Kidney (tissue), 14 donors: ENCODE results near the gene BCL2L13. TPM values are rescaled to one million over a fixed set of nuclear protein-coding genes. Genes with fewer than 3 reads are reported as not detected.

Experiments used
- DNase-seq, 5 donors: peaks; one replicate each; pipeline ENCODE4 v3.0.0-alpha.2; 2013 to 2020
- FAIRE-seq: peaks from 2 replicates; lab custom pipeline; 2012; peaks lifted over from hg19 to GRCh38; lab: Jason Lieb, UNC
- H3K27ac ChIP-seq, 2 donors: one replicate each; pipeline ENCODE4 v1.7.0; 2013; ENCODE audit warnings: low read depth in 2 of 2, low read length in 2 of 2, inconsistent platforms in 1 of 2
- H3K27me3 ChIP-seq: one replicate; pipeline ENCODE4 v1.7.1; 2013; ENCODE audit warnings: low read length, inconsistent platforms; ENCODE audit not compliant: control insufficient read depth, insufficient read depth
- H3K36me3 ChIP-seq, 3 donors: one replicate each; pipeline versions ENCODE4 v1.7.0 to v1.7.1; 2013; ENCODE audit warnings: low read length in 3 of 3, control low read depth in 1 of 3, inconsistent platforms in 1 of 3; ENCODE audit not compliant: insufficient read depth in 3 of 3, control insufficient read depth in 2 of 3
- H3K4me1 ChIP-seq, 3 donors: one replicate each; pipeline versions ENCODE4 v1.7.0 to v1.7.1; 2013; ENCODE audit warnings: low read length in 3 of 3, inconsistent platforms in 1 of 3, low read depth in 1 of 3; ENCODE audit not compliant: control insufficient read depth in 2 of 3, insufficient read depth in 2 of 3
- H3K4me3 ChIP-seq, 3 donors: one replicate each; pipeline versions ENCODE4 v1.7.0 to v1.8.1; 2013; ENCODE audit warnings: low read length in 3 of 3, control low read depth in 1 of 3, inconsistent platforms in 1 of 3
- H3K9ac ChIP-seq, 3 donors: one replicate each; pipeline versions ENCODE4 v1.7.0 to v1.7.1; 2013; ENCODE audit warnings: low read length in 3 of 3, control low read depth in 1 of 3, inconsistent platforms in 1 of 3
- H3K9me3 ChIP-seq, 3 donors: one replicate each; pipeline versions ENCODE4 v1.7.0 to v1.7.1; 2013; ENCODE audit warnings: low read length in 3 of 3, control low read depth in 1 of 3, inconsistent platforms in 1 of 3; ENCODE audit not compliant: control insufficient read depth in 2 of 3, insufficient read depth in 1 of 3
- intact Hi-C: fragments of 100-400 bp; cut with DNase I; formaldehyde crosslinking; loops from one replicate; pipeline ENCODE4 v1.11.1; 2022
- polyA plus RNA-seq: library from polyadenylated mRNA; stranded (reverse); fragments of 350-450 nt; fragmentation: Illumina TruSeq; extraction: RNeasy Lipid Tissue Mini Kit (QIAGEN cat#74804); gene quantifications from one replicate; pipeline ENCODE4 v1.2.3, GENCODE V29; 2014; ENCODE audit warnings: low read depth, low replicate concordance; ENCODE audit not compliant: insufficient read depth
- total RNA-seq: library from RNA; stranded (reverse); fragmentation: NEBNext Ultra II Directional; extraction: Animal tissue kit (Norgen Biotek cat#: 25700); gene quantifications from one replicate; pipeline ENCODE4 v1.2.1, GENCODE V29; 2021
- TF ChIP-seq, protein P1 (sequence below): IDR thresholded peaks from 3 replicates; pipeline ENCODE4 v1.5.1; 2012; ENCODE audit warnings: mild to moderate bottlenecking, moderate library complexity, borderline replicate concordance; ENCODE audit not compliant: insufficient read depth; ENCODE audit errors: extremely low read depth
- donor health status: control.
- donor health status: control.
- donor health status: control.
- donor health status: control.
- donor health status: control.
- donor health status: DM: yes; HTN: yes; CAD: no.
- donor health status: Normal renal cell carcinoma (clear cell type).

The BCL2L13 gene
- total and polyA plus RNA-seq, 2 donors from 2014 or later, result 43.8 to 50.5 TPM

GRCh38 chr22:17629641-17630040 lies 8.9 kb upstream of the BCL2L13 start:
- Histone ChIP-seq H3K36me3 (no peaks in the 10 kb centered on the region), H3K4me1 (peaks cover 0 to 14% (median 2%) of the 10 kb centered on the region in 3 donors), H3K27me3 (no peaks in the 10 kb centered on the region), H3K27ac (no peak overlapping the region), H3K9ac (no peak overlapping the region), H3K9me3 (no peaks in the 10 kb centered on the region), H3K4me3 (peak overlapping the region in 1 of 3 donors; percentile 100)
- TF ChIP-seq, protein P1, sequence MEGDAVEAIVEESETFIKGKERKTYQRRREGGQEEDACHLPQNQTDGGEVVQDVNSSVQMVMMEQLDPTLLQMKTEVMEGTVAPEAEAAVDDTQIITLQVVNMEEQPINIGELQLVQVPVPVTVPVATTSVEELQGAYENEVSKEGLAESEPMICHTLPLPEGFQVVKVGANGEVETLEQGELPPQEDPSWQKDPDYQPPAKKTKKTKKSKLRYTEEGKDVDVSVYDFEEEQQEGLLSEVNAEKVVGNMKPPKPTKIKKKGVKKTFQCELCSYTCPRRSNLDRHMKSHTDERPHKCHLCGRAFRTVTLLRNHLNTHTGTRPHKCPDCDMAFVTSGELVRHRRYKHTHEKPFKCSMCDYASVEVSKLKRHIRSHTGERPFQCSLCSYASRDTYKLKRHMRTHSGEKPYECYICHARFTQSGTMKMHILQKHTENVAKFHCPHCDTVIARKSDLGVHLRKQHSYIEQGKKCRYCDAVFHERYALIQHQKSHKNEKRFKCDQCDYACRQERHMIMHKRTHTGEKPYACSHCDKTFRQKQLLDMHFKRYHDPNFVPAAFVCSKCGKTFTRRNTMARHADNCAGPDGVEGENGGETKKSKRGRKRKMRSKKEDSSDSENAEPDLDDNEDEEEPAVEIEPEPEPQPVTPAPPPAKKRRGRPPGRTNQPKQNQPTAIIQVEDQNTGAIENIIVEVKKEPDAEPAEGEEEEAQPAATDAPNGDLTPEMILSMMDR, result no peak
- peak in 1 of 5 donors; percentile 21 for DNase-seq
- intact Hi-C loops, result no loop called here
- no peak for FAIRE-seq

DNA sequence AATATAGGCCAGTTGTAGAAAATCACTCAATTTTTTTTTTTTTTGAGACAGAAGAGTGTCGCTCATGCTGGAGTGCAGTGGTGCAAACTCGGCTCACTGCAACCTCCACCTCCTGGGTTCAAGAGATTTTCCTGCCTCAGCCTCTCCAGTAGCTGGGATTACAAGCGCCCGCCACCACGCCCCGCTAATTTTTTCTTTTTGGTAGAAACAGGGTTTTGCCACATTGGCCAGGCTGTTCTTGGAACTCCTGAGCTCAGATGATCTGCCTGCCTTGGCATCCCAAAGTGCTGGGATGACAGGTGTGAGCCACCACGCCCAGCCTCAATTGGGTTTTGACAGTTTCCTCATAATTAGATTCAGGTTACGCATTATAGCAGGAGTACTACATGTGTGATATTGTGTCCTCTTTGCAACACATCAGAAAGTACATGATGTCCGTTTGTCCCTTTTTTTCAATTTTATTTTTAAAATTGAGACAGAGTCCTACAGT lies 7.4 kb upstream of the BCL2L13 start:
- no peak for FAIRE-seq

GRCh38 chr22:17633217-17633997 lies 5.2 kb upstream of the BCL2L13 start:
- no peaks in the 10 kb centered on the region for H3K27me3 ChIP-seq
- H3K9me3 ChIP-seq, result no peaks in the 10 kb centered on the region
- H3K4me3 ChIP-seq, result no peak overlapping the region
- H3K36me3 ChIP-seq, result no peaks in the 10 kb centered on the region
- peak overlapping the region; percentile 67 to 73 for H3K27ac ChIP-seq
- peak overlapping the region in 1 of 3 donors; percentile 58 for H3K9ac ChIP-seq
- DNase-seq (peak in 2 of 5 donors; percentile 15 to 21), FAIRE-seq (no peak)
- TF ChIP-seq, protein P1, result no peak
- H3K4me1 ChIP-seq, result peaks cover 0 to 14% (median 2%) of the 10 kb centered on the region in 3 donors
- intact Hi-C loops, result no loop called here

More for the DNA sequence above, 7.4 kb upstream of the BCL2L13 start:
- Histone ChIP-seq H3K4me3 (no peak overlapping the region), H3K4me1 (peaks cover 0 to 14% (median 2%) of the 10 kb centered on the region in 3 donors), H3K27me3 (no peaks in the 10 kb centered on the region), H3K9ac (no peak overlapping the region), H3K36me3 (no peaks in the 10 kb centered on the region), H3K9me3 (no peaks in the 10 kb centered on the region), H3K27ac (no peak overlapping the region)
- DNase-seq, result no peak
- intact Hi-C loops, result no loop called here
- TF ChIP-seq, protein P1, result no peak
